Cardiac muscle cell (in vitro differentiated cells and primary cell): Measurements from ENCODE around the gene SLC25A40. TPM values are rescaled to one million over a fixed set of nuclear protein-coding genes. Genes with fewer than 3 reads are reported as not detected.

ENCODE experiments used
- DNase-seq, 2 donors: peaks; one replicate each; pipeline versions ENCODE4 v3.0.0 to v3.0.0-alpha.2; 2010 to 2017; ENCODE audit warnings: low read depth in 1 of 2, low spot score in 1 of 2
- H3K27ac ChIP-seq: fragments of 200-600 bp; sonication (generic); 2 replicates; pipeline ENCODE4 v1.5.1; 2016
- H3K27me3 ChIP-seq: fragments of 200-600 bp; sonication (generic); 2 replicates; pipeline ENCODE4 v1.6.0; 2016; ENCODE audit warnings: control low read depth
- H3K36me3 ChIP-seq: fragments of 200-600 bp; sonication (generic); 2 replicates; pipeline ENCODE4 v1.5.1; 2016; ENCODE audit warnings: control low read depth
- H3K4me1 ChIP-seq: fragments of 200-600 bp; sonication (generic); 2 replicates; pipeline ENCODE4 v1.8.1; 2017; ENCODE audit warnings: low read depth, mild to moderate bottlenecking, mixed run types
- H3K4me3 ChIP-seq: fragments of 200-600 bp; sonication (generic); 2 replicates; pipeline ENCODE4 v1.5.1; 2016; ENCODE audit warnings: mild to moderate bottlenecking
- H3K9me3 ChIP-seq: fragments of 200-600 bp; sonication (generic); 2 replicates; pipeline ENCODE4 v1.5.1; 2017; ENCODE audit warnings: low read depth, mild to moderate bottlenecking, control low read depth
- CTCF ChIP-seq: IDR thresholded peaks from 2 replicates; pipeline ENCODE4 v1.5.1; 2012; ENCODE audit warnings: low read depth, mild to moderate bottlenecking, low read length
- polyA plus RNA-seq: library from polyadenylated mRNA; unstranded; fragments of >200 nt; fragmentation: Nextera tagmentation; extraction: Ambion mirVana; gene quantifications from 2 replicates; pipeline ENCODE4 v1.2.1, GENCODE V29; 2016
- total RNA-seq: library from RNA; depleted of rRNA; stranded (reverse); fragments of >200 nt; gene quantifications from 2 replicates; pipeline ENCODE4 v1.2.3, GENCODE V29; 2016

The SLC25A40 gene
- total and polyA plus RNA-seq, 2 experiments from 2014 or later: 8.1 to 26.1 TPM

DNA sequence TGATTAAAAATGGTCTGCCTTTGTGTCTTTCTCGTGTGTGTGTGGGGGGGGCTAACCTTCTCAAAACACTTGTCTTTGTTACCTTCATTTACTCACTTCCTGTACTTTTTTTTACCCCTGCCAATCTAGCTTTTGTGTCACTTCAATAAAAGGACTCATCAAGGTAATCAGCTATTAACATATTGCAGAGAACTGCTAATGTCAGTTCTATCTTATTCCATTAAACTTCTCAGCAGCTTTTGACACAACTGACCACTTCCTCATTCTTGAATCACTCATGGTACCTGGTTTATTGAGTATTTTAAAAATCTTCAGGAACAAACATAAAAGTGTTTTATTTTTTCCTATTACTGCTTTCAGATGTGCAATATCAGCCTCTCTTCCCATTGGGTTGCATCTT is 59.8 kb downstream of the SLC25A40 start:
- no peak for TF ChIP-seq CTCF
- Histone ChIP-seq H3K4me3 (no peak overlapping the region), H3K27ac (no peak overlapping the region), H3K9me3 (no peaks in the 10 kb centered on the region), H3K4me1 (no peaks in the 10 kb centered on the region), H3K36me3 (no peaks in the 10 kb centered on the region), H3K27me3 (no peaks in the 10 kb centered on the region)
- no peak for DNase-seq

DNA sequence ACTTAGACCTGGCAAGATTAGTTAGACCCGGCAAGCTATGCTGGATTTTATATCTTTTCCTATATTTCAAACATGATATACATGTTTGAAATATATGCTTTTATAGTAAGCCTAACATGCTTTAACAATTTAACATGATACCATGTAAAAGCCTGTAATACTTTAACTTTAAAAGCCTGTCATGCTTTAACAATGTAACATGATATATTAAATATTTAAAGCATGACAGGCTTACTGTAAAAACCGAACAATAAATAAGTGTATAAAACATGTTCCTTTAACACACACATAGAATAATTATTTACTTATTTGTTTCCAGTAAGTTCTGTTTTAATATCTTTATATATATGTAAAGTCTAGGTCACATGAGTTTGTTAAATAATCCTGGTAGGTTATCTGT is 65.4 kb downstream of the SLC25A40 start:
- Histone ChIP-seq H3K4me1 (no peaks in the 10 kb centered on the region), H3K9me3 (no peaks in the 10 kb centered on the region), H3K4me3 (no peak overlapping the region), H3K27ac (no peak overlapping the region), H3K27me3 (no peaks in the 10 kb centered on the region), H3K36me3 (no peaks in the 10 kb centered on the region)
- no peak for DNase-seq
- no peak for TF ChIP-seq CTCF

DNA sequence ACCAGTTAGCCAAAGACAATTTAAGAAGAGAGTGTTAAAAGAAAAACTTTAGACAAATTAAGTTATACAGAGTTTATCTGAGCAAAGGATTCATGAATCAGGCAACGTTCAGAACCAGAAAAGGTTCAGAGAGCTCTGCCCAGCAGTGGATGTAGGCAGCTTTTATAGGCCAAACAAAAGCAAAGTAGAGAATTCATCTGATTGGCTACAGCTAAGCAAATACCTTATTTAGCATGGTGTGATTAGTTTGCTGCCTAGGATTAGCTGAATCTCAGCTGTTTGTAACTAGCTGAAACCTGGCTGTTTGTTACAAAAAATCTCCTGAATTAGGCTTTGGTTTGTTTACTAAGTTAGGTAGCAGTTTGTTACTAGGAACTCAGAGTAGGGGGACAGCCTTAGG is 66.0 kb downstream of the SLC25A40 start:
- H3K27me3 ChIP-seq: no peaks in the 10 kb centered on the region
- no peaks in the 10 kb centered on the region for H3K4me1 ChIP-seq
- TF ChIP-seq CTCF: no peak
- DNase-seq: no peak
- H3K9me3 ChIP-seq: no peaks in the 10 kb centered on the region
- H3K27ac ChIP-seq: no peak overlapping the region
- H3K4me3 ChIP-seq: no peak overlapping the region
- no peaks in the 10 kb centered on the region for H3K36me3 ChIP-seq

DNA sequence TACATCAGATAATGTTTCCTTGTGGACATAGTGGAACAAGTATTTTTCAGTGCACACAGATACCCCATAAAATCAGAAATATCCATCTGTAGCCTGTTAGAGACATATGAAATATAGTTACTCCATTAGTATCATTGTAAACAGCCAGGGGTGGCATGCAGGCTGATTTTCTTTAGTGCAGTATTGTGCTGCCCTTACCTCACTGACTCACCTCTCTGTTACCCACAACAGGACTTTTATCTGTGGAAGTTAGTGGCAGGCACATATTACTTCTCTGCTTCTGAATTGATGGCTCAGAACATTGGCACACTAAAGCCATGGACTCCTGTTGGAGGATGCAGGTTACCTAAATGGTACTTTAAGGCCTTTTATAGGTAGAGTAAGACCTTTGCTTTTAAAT is 70.0 kb downstream of the SLC25A40 start:
- Histone ChIP-seq H3K27me3 (no peaks in the 10 kb centered on the region), H3K9me3 (no peaks in the 10 kb centered on the region), H3K4me3 (no peak overlapping the region), H3K36me3 (no peaks in the 10 kb centered on the region), H3K27ac (no peak overlapping the region), H3K4me1 (no peaks in the 10 kb centered on the region)
- TF ChIP-seq CTCF: no peak
- DNase-seq: no peak

- H3K4me1 ChIP-seq: no peaks in the 10 kb centered on the region
- H3K9me3 ChIP-seq: no peaks in the 10 kb centered on the region
- no peak overlapping the region for H3K27ac ChIP-seq
- no peaks in the 10 kb centered on the region for H3K27me3 ChIP-seq
- peak; percentile 45 to 70 for DNase-seq
- H3K36me3 ChIP-seq: no peaks in the 10 kb centered on the region
- H3K4me3 ChIP-seq: no peak overlapping the region
- TF ChIP-seq CTCF: peak; percentile 62
Observed at GRCh38 chr7:87797798-87798403, 78.3 kb downstream of the SLC25A40 start.
